Embryonic facial prominence (tissue), 1 donor: ENCODE measurements around the gene PGRMC2.

Experiments
- DNase-seq: peaks from one replicate; pipeline ENCODE4 v3.0.0-alpha.2; 2016; ENCODE audit errors: extremely low spot score

PGRMC2 gene, protein sequence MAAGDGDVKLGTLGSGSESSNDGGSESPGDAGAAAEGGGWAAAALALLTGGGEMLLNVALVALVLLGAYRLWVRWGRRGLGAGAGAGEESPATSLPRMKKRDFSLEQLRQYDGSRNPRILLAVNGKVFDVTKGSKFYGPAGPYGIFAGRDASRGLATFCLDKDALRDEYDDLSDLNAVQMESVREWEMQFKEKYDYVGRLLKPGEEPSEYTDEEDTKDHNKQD

DNA sequence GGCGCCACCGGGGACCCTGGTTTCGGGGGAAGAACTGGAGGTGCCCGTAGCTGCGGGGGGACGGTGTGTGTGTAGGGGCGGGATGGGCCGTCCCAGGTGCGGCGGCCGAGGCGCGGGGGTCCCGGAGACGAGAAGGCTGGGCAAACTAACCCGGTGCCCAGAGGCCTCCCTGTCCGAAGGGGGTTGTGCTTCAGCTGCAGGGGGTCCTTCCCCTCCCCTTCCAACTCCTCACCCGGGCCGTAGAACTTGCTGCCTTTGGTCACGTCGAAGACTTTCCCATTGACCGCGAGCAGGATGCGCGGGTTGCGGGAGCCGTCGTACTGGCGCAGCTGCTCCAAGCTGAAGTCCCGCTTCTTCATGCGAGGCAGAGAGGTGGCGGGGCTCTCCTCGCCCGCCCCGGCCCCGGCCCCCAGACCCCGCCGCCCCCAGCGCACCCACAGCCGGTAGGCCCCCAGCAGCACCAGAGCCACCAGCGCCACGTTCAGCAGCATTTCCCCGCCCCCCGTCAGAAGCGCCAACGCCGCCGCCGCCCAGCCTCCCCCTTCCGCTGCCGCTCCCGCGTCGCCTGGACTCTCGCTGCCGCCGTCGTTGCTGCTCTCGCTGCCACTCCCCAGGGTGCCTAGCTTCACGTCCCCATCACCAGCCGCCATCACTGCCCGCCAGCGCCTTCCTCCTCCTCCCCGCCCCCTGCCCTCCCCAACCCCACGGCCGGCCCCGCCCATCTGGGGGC, at the start of gene PGRMC2:
Gene PGRMC2 (minus strand): TSS at position 673 of the 730 bp plus-strand sequence. CDS start 23 bp downstream, at position 650.
- DNase-seq: no peak

DNA sequence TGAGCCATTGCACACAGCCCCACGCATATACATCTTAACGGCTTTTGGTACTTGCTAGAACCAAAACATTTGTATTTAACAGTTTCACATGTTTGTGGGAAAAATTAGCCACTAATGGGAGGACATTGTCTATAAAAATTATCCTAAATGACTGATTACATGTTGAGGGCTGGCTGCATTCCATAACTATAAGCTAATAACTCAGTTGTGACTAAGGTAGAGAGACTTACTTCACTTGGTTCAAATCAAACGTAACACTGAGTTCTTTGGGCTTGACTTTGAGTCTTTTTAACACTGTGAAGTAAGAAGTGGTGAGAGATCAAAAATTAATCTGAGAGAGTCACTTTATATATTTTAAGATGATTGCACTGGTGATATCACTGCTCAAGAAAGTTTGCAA, 47.9 kb upstream of the PGRMC2 start:
- DNase-seq: no peak

DNA sequence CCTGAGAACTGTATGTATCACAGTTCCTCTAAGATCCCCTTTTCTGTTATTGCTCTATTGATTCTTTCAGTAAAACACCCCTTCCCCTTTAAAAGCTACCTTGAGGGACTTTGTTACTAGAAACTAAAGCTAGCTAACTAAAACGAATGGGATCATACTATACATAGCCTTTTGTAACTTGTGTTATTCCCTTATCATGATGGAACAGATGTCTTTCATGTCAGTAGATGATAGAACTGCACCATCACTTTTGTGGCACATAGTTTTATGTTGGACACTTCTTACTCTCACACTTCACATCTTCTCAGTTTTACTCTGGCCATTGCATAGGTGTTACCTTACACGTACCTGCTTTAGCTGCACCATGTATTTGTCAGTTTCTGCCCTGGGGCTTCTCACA, 46.6 kb upstream of the PGRMC2 start:
- no peak for DNase-seq

DNA sequence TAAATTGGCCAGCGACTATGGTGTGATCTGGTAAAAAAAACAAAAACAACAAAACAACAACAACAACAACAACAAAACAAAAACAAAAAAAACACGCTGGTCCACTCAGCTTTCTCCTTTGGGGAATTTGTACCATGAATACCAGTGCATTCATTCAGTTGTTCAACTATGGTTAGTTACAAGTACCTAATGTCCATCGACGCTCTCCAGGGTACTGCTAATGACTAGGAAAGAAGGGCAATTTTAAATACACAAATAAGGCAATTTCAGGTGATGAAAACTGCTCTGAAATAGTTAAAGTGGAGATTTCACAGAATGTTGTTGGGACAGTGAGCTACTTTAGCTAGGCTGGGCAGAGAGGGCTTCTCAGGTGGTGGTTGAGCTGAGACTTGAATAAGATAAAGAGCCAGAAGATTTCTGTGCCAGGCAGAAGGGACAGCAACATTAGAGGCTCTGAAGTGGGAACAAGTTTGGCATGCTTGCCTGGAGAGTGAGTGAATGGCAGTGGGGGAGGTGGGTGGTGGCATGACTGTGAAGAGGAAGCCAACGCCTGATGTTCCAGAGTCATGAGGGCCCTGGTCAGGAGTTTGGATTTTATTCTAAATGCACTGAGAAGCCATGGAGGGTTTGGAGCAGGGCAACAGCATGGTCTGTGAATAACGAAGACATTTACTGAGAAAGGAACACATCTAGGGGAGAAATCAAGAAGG, 45.9 kb upstream of the PGRMC2 start:
- DNase-seq: no peak

DNA sequence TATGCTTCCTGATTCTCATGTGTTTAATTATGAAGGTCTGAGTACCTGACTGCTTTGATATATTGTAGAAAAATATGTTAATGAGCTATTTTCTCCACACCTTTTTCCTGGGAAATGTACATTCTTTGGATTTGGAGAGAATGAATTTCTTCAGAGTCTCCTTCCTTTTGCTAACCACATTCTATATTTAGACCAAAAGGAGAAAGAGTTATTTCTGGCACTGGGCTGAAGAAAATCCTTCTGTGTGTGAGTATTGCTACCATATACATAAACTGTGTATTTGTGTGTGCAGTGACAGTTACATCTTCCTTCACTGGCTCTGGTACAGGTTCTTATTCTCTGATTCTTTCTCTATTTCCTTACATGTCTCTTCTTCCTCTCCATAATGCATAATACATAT, 44.5 kb upstream of the PGRMC2 start:
- no peak for DNase-seq

DNA sequence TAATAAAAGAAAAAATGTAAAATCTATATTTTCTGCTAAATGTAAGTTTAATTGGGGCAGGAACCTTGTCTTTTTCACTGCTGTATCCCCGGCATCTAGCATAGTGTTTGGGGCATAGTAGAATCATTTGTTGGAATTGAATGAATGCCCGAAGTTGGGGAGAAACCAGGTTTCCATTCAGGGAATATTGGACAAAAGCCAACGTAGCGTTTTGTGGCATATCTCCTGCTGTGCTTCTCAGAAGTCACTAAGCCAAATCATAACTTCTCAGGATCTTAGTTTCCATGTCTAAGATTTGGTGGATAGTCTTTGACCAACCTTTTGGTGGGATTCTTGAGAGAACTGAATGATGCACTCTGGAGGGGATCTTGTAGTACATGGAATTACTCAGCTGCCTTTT, 42.0 kb upstream of the PGRMC2 start:
- no peak for DNase-seq

DNA sequence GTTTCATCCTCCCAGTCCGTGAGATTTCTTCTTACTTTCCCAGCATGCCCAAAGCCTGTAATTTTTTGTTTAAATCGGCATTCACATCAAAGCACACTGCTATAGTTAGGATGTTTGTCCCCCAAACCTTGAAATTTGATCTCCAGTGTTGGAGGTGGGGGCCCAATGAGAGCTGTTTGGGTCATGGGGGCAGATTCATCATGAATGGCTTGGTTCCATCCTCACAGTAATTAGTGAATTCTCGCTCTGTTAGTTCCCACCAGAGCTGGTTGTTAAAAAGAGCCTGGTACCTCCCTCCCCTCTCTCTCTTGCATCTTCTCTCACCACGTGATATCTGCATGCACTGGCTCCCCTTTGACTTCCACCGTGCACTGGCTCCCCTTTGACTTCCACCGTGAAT, 40.5 kb upstream of the PGRMC2 start:
- no peak for DNase-seq

DNA sequence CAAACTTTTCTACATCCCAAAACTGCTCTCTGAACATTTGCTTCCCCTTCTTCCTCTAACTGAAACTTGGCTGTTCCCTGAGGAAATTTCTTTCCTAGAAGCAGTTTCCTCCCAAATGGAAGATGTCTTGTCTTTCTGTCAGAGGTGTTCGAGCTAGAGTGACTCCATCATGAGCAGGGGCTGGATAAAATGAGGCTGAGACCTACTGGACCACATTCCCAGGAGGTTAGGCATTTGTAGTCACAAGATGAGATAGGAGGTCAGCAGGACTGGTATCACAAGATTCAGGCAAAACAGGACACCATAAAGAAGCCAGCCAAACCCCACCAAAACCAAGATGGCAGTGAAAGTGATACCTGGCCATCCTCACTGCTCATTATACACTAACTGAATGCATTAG, 35.8 kb upstream of the PGRMC2 start:
- no peak for DNase-seq

DNA sequence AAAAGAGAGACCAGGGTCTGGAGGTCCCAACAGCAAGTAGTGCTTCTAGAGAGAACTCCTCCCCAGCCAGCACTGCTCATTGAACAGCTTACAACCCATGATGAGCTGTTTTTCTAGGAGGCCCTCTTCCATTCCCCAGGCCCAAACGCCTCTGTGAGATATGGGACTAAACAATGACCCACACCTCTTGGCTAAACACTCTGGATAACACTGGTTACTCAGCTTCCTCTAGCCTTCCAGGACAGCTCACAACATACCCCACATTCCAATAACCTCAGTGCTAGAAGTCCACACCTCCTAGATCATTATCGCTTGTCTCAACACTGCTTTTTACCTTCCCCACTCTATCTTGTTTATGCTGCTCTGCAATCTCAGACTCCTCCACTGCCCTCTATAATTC, 35.4 kb upstream of the PGRMC2 start:
- DNase-seq: no peak

DNA sequence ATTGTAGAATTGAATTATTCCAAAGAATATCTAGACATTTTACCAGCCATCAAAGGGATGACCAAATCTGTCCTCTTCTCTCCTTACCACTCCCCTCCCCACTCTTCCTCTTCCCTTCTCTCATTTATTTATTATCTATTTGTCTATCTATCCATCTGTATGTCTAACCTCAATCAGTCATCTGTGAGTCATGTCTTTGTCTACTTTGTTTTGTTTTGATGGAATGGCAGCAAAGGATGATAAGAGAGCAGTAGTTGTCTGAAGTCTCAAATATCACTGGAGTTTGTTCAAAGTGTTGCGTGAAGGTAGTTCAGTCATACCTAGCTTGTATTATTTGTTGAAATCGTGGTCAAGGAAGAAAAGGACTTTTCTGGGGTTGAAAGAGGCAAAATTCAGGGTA, 34.7 kb upstream of the PGRMC2 start:
- DNase-seq: no peak

DNA sequence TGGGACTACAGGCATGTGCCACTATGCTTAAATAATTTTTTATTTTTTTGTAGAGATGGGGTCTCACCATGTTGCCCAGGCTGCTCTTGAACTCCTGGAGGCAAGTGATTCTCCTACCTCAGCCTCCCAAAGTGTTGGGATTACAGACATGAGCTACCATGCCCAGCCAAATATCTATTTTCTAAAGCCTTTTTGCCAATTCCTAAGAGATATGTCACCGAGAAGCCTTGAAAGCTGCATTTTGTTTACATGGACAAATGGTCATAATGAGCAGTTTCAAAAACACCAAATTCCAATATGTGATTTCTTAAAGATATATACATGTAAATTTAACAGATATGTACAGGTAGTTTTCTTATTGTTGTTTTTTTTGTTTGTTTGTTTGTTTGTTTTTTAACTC, 33.0 kb upstream of the PGRMC2 start:
- DNase-seq: no peak

DNA sequence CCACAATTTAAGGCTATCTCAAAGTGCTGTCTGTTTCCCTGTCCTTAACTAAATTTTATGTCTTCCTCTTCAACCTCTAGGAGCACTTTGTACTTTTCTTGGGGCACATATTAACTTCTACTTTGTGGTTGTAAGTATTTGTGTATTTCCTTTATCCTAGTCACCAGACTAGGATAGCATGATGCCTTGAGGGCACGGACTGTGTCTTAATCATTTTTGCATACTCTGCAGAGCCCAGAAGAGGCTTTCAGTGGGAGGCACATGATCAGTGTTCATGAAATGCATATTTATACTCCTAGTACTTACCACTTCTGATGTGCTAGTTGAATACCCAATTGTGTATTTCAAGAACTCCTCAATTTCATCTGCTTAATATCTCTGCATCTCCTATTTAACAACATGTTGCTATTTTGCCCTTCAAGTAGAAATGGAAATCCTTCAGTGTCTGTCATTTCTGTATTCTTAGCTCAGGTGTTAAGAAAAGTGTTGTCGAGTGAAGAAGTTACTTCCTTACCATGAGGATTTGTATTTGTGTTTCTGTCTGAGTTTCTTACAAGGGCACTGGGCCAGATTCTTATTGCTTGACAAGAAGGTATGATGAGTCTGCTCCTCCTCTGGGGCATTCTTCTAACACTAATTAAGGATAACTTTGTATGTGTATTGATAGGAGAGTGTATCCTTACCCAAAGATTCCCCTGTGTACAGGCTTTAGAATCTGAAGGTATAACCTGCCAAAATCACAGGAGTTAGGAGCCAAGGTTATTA, 28.3 kb upstream of the PGRMC2 start:
- DNase-seq: no peak

DNA sequence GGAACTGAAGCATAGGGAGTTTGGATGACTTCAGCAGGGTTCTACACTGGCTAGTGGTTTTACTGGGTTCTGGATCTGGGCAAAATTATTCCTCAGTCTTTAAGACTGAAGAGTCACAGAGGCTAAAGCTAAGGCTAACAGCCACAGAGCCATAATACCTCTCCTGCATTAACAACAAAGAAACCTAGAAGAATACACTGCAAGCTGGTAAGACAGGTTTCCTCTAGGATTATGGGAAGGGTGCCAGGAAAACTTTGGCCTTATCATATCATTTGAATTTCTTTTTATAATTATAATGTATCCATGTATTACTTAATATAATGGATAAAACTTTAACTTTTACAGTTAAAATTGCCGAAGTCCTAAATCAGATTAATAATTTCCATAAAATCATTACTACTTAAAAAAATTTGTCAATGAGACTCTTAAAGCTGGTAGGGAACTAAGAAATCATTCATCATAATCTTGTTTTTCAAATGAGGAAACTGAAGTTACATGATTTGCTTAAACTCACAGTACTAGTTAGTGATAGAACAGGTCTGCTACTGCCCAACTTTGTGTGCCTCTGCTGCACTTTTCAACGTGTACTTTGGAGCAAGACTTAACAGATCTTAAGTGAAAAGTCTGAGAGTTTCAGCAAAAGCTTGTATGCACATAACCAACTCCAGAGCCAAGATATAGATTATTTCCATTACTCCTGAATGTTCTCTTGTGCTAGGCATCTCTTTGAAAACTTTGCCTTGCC, 24.2 kb upstream of the PGRMC2 start:
- no peak for DNase-seq

DNA sequence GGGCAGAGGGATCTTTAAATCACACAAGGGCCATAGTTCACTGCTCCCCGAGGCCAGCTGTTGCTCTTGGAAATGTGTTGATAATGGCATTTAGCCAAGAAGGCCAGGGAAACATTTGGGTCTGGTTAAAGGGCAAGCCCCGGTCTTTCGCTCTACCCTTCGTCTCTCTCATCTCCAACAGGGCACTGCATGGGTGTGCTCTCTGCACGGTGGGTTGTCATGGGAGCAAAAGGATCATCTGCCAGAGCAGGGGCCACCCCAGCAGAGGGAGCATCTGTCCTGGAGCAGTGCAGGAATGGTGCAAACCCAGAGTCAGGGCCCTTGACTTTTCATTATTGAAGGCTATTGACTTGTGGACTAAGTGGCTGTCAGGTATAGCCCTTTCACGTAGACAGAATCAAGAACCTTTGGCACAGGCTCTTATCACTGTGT, 22.7 kb upstream of the PGRMC2 start:
- no peak for DNase-seq

DNA sequence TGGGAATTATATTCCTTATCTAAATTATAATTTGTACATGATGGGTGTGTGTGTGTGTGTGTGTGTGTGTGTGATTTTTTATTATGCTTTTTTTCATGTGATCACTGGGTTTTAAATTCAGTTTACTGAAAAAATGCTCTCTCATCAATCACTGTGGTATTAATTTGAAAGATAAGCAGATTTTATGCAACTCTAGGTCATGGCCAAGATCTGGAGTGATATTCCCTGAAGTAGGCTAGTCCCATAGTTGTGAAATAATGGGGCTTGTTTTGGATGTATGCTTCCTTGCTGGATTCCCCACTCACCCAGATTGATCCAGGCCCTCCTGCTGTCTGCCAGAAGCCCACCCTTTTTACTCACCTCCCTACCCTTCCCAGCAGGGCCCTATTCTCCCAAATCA, 22.0 kb upstream of the PGRMC2 start:
- DNase-seq: no peak

DNA sequence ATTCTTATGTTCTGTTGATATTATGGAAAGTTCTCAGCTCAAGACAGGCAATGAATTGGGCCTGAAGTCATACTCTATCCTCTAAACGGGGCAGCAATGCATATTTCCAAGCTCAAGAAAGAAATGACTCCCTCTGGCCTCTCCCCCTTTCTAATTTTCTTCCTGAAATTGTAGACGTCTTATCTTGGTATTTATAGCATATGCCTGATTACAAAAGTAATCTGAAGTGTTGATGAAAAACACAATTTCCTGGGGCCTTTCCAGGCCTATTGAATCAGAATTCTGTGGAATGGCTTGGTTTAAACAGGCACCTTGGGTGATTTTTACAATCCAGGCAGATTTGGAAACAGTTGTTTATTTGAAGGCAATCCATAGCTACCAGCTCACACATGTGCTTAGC, 21.4 kb upstream of the PGRMC2 start:
- DNase-seq: no peak

DNA sequence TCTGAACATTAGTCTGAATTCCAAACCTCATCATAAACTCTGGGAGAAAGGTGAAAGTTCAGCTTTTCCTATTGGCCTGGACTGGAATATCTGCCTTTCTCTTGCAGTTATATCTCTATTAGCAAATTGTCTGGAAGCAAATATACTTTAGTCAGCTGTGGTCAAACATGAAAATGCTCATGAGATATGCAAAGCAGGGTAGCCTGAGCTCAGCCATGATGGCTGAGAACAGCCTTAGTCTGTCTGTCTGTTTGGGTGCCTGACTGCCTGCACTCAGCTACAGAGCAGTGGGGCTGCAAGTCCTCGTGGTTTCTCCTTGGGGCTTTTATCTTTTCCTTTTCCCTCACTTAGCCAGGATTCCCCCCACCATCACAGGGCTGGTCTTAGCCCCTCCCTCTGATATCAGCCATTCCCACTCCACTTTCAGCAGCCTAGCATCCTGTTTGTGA, 19.5 kb upstream of the PGRMC2 start:
- DNase-seq: no peak

DNA sequence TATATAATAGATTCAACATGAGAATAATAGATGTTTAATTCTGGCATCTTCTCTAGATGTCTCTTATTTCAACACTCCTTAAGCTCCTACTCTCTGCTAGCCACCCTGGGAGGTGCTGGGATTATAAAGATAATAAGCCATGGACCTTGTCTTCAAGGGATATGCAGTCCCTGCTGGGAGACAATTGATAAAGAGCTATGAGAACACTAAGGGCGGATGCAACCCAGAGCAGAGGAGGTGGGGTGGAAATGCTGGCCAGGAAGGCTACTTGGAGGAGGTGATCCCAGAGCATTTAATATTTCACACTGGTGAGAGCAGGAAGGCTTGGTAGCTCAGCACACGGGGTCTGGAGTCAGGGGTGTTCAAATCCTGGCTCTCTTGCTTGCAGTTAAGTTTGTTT, 18.3 kb upstream of the PGRMC2 start:
- no peak for DNase-seq

DNA sequence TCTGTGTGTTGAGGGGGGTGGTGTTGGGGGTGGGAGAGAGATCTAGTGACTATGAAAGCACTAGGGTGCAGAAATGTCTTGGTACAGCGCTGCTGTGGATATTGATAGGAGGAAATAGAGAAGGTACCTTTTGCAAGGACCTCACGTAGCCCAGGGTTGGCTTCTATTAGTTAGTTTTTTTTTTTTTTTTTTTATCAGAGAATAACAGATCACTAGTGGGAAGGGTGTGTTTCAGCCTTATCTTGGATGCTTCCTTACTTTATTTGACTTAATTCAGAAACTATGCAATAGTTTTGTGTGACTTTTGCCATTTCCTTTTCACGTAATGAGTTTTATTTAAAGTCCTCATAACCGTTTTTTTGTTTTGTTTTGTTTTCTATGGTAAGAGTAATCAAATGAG, 16.4 kb upstream of the PGRMC2 start:
- DNase-seq: no peak

DNA sequence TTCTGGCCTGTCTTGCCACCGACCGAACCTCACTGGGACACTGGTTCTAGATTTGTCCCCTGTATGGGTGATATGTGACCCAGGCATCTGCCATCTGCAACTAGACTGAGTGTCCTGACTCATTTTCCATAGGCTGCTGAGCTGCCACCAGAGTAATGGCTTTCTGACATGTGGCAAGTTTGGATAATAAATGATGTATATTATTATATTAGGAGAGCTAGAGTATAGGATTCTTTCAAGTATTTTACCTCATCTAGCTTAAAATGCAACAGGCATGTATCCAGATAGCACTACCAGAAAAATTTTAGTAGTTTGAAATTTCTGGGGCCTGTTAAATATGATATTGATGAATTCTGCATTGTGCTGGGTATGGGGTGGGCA, 15.8 kb upstream of the PGRMC2 start:
- DNase-seq: no peak

DNA sequence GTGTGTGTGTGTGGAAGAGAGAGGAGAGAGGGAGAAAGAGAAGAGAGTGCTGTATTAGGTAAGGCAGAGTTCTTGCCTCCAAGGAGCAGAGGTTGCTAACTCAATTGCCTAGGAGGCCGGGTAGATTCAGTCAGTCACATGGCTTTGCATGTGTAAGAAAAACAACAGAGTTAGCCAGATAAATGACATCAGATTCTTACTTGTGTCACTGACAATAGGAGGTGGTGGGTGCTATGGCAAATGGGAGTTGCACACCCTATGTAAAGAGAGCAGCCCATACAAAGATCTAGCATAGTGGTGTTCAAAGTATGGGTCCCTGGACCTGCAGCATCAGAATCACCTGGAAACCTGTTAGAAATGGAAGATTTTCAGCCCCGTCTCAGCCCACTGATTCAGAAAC, 14.4 kb upstream of the PGRMC2 start:
- DNase-seq: no peak

DNA sequence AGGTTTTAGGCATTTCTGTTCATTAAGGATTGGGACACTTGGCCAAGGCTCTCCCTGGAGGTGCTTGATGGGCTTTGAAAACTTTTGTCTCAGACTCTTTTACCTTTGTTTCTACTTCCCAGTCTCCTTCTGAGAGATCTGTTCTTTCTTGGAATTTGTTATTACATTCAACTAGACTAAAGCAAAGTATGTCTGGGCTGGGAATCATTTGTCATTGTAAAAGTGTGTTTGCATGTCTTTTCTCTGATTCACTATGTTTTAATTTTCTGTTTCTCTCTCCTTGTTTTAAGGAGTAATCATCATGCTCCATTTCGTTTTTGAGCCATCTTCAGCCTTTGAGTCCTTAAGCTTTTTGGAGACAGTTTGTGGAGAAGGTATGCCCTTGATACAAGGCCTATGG, 12.2 kb upstream of the PGRMC2 start:
- no peak for DNase-seq
